ENCODE results near the gene ACP5.

DNA sequence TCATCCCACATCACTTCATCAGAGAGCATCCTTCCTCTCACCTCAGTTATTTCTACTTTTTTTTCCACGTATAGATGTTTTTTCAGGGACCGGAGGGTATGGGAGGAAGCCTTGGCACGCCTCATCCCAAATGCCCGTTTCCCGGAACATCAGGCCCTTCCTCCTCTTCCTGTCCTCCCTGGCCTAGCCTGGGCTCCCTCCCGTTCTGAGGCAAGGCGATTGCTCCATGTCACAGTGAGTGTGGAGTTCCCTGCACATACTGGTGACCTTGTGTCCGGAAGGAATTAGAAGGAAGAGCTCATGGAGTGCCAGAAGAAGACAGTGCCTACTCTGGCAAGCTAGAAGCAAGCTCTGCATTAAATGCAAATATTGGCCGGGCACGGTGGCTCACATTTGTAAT lies 18.7 kb upstream of the ACP5 start:
- TF ChIP-seq CTCF (IDR thresholded peaks at IDR 0.05) = no peak
- TF ChIP-seq POLR2A (IDR thresholded peaks at IDR 0.05) = no peak
